WTC11 (cell line): ENCODE results near the gene MAGEA4. TPM values are rescaled to one million over a fixed set of nuclear protein-coding genes. Genes with fewer than 3 reads are reported as not detected.

Experiments used
- ATAC-seq: fragments of 200-7000 bp; cut with Tn5 transposase; 2 replicates; pipeline ENCODE4 v1.10.0; 2021; ENCODE audit warnings: mild to moderate bottlenecking, moderate library complexity
- CTCF ChIA-PET: fragments of 300-600 bp; sonication (Branson Sonifier 250); formaldehyde crosslinking; loops from one replicate; lab custom pipeline; 2021; ENCODE audit warnings: antibody characterized with exemption; lab: Charles Lee
- POLR2A ChIA-PET: fragments of 350-600 bp; sonication (Branson Sonifier 250); formaldehyde crosslinking; loops from one replicate; lab custom pipeline; 2021; ENCODE audit warnings: antibody characterized with exemption; lab: Charles Lee
- DNase-seq: peaks from one replicate; pipeline ENCODE4 v3.0.0; 2021; ENCODE audit warnings: low spot score
- H3K27ac Mint-ChIP-seq: 2 replicates; pipeline ENCODE4 v1.8.0; 2021; ENCODE audit warnings: mixed read lengths
- H3K27me3 Mint-ChIP-seq: 2 replicates; pipeline ENCODE4 v1.8.0; 2021; ENCODE audit warnings: low read depth, mild to moderate bottlenecking, moderate library complexity, mixed read lengths
- H3K36me3 Mint-ChIP-seq: 2 replicates; pipeline ENCODE4 v1.8.0; 2021; ENCODE audit warnings: mixed read lengths
- H3K4me1 Mint-ChIP-seq: 2 replicates; pipeline ENCODE4 v1.8.0; 2022; ENCODE audit warnings: mixed read lengths
- H3K4me3 Mint-ChIP-seq: 2 replicates; pipeline ENCODE4 v1.8.0; 2021; ENCODE audit warnings: mild to moderate bottlenecking, moderate library complexity, mixed read lengths
- H3K9me3 Mint-ChIP-seq: 2 replicates; pipeline ENCODE4 v1.8.0; 2021; ENCODE audit warnings: mixed read lengths
- AFF4 ChIP-seq: sonication (generic); formaldehyde crosslinking; IDR thresholded peaks from 2 replicates; pipeline ENCODE4 v1.8.1; 2023; ENCODE audit warnings: mild to moderate bottlenecking, missing genetic modification reagents, borderline replicate concordance
- ATF2 ChIP-seq: sonication (generic); formaldehyde crosslinking; IDR thresholded peaks from 2 replicates; pipeline ENCODE4 v1.8.1; 2022; ENCODE audit warnings: low read depth, missing genetic modification reagents, borderline replicate concordance
- FOXP1 ChIP-seq: sonication (generic); formaldehyde crosslinking; IDR thresholded peaks from 2 replicates; pipeline ENCODE4 v1.8.0; 2022; ENCODE audit warnings: missing genetic modification reagents, mild to moderate bottlenecking, moderate library complexity, borderline replicate concordance
- MAX ChIP-seq: sonication (generic); formaldehyde crosslinking; IDR thresholded peaks from 2 replicates; pipeline ENCODE4 v1.8.0; 2022; ENCODE audit warnings: mild to moderate bottlenecking, missing genetic modification reagents
- MXD4 ChIP-seq: fragments of 250-450 bp; sonication (Bioruptor Pico); IDR thresholded peaks from 2 replicates; pipeline ENCODE4 v1.8.0; 2021; ENCODE audit warnings: mild to moderate bottlenecking, moderate library complexity, borderline replicate concordance
- NFATC4 ChIP-seq: fragments of 250-450 bp; sonication (Bioruptor Pico); IDR thresholded peaks from 2 replicates; pipeline ENCODE4 v1.9.0; 2021; ENCODE audit warnings: mild to moderate bottlenecking
- OVOL2 ChIP-seq: fragments of 250-450 bp; sonication (Bioruptor Pico); IDR thresholded peaks from 2 replicates; pipeline ENCODE4 v1.9.0; 2021; ENCODE audit warnings: mild to moderate bottlenecking, borderline replicate concordance
- SMAD3 ChIP-seq: sonication (generic); formaldehyde crosslinking; IDR thresholded peaks from 2 replicates; pipeline ENCODE4 v1.8.0; 2022; ENCODE audit warnings: missing genetic modification reagents, mild to moderate bottlenecking, borderline replicate concordance
- SMAD4 ChIP-seq: sonication (generic); formaldehyde crosslinking; IDR thresholded peaks from 2 replicates; pipeline ENCODE4 v1.8.0; 2022; ENCODE audit warnings: mild to moderate bottlenecking, missing genetic modification reagents
- TEAD1 ChIP-seq: sonication (generic); formaldehyde crosslinking; IDR thresholded peaks from 2 replicates; pipeline ENCODE4 v1.8.0; 2022; ENCODE audit warnings: mild to moderate bottlenecking, missing genetic modification reagents
- USF1 ChIP-seq: sonication (generic); formaldehyde crosslinking; IDR thresholded peaks from 2 replicates; pipeline ENCODE4 v1.8.0; 2022; ENCODE audit warnings: mild to moderate bottlenecking, missing genetic modification reagents
- ZNF317 ChIP-seq: sonication (generic); formaldehyde crosslinking; IDR thresholded peaks from 2 replicates; pipeline ENCODE4 v1.8.1; 2023; ENCODE audit warnings: low read depth, mild to moderate bottlenecking, moderate library complexity, missing genetic modification reagents, borderline replicate concordance
- ZNF532 ChIP-seq: fragments of 250-450 bp; sonication (Bioruptor Pico); IDR thresholded peaks from 2 replicates; pipeline ENCODE4 v1.9.0; 2021; ENCODE audit warnings: mild to moderate bottlenecking, borderline replicate concordance
- microRNA-seq: library from miRNA; unstranded; fragments of <30 nt; microRNA quantifications from one replicate; pipeline ENCODE4 v1.2.0, GENCODE V29; 2022; ENCODE audit warnings: borderline number of aligned reads
- total RNA-seq: library from RNA; stranded (reverse); gene quantifications from 3 replicates; pipeline ENCODE4 v1.2.3, GENCODE V29; 2021

MAGEA4 gene
- total RNA-seq, 1 experiment from 2014 or later, result 3.2 TPM

- no peak for TF ChIP-seq MXD4 (CRISPR knock-in tag)
- TF ChIP-seq ATF2 (CRISPR knock-in tag), result no peak
- TF ChIP-seq FOXP1, result no peak
- TF ChIP-seq SMAD4 (CRISPR knock-in tag), result no peak
- no peak for TF ChIP-seq SMAD3 (CRISPR knock-in tag)
- TF ChIP-seq MAX (CRISPR knock-in tag), result no peak
- TF ChIP-seq NFATC4, result no peak
- TF ChIP-seq ZNF532 (CRISPR knock-in tag), result no peak
- TF ChIP-seq USF1, result no peak
These were observed 60.5 kb downstream of the MAGEA4 start (continued) for GRCh38 chrX:151973060-151973661.

GRCh38 chrX:151973851-151974335 lies 61.2 kb downstream of the MAGEA4 start:
- H3K27ac Mint-ChIP-seq, result no peak overlapping the region
- CTCF ChIA-PET, result interaction anchor here (0.8 to 1.3 kb wide), 2 partner anchors 171 to 221 kb away, joined by 3 read pairs; no protein-coding TSS in a partner anchor
- H3K27me3 Mint-ChIP-seq, result peaks cover 30% of the 10 kb centered on the region
- POLR2A ChIA-PET, result no interaction called here
- TF ChIP-seq AFF4 (no peak), ZNF317 (CRISPR knock-in tag) (no peak), OVOL2 (CRISPR knock-in tag) (no peak), TEAD1 (CRISPR knock-in tag) (no peak), USF1 (no peak)
- DNase-seq, result peak; percentile 15
- peak; percentile 22 for ATAC-seq
- H3K9me3 Mint-ChIP-seq, result no peaks in the 10 kb centered on the region
- peak overlapping the region; percentile 63 for H3K4me3 Mint-ChIP-seq
- peaks cover 9% of the 10 kb centered on the region for H3K36me3 Mint-ChIP-seq
- H3K4me1 Mint-ChIP-seq, result peaks cover 18% of the 10 kb centered on the region

Small RNA genes within 50 kb of the gene (microRNA-seq; reads per million reads assigned to microRNA genes)
- gene MIR224 (73.0 reads per million, percentile 58 among the genes with 10 or more reads in this experiment), gene MIR452 (168 reads per million, percentile 72 among the genes with 10 or more reads in this experiment)

Other genes starting within 250 kb of the MAGEA4 start
- gene PRRG3, start 217.4 kb upstream of the MAGEA4 start, total RNA-seq, result 5.1 to 9.8 TPM (median 7.1 TPM) in 3 replicates
- gene FATE1, start 196.9 kb upstream of the MAGEA4 start, total RNA-seq, result not detected in 3 replicates
- gene CNGA2, start 178.1 kb upstream of the MAGEA4 start, total RNA-seq, result not detected in 3 replicates
- 6.5 to 12.3 TPM (median 11.7 TPM) in 3 replicates for gene GABRE, start 61.8 kb downstream of the MAGEA4 start, total RNA-seq
- not detected in 3 replicates for gene MAGEA10, start 225.7 kb downstream of the MAGEA4 start, total RNA-seq